HG03565 (cell line): ENCODE results near the gene CLK2.
"Not testable (repeated sequence)": the region's sequence is repeated elsewhere in the genome, so short reads cannot be mapped to it uniquely, and the experiment has no call there.

Source experiments
- ATAC-seq: cut with Tn5 transposase; IDR thresholded peaks from one replicate; pipeline ENCODE4 v1.9.1; 2021; ENCODE audit warnings: mild to moderate bottlenecking, moderate library complexity; ENCODE audit not compliant: unreplicated experiment

The CLK2 gene

DNA sequence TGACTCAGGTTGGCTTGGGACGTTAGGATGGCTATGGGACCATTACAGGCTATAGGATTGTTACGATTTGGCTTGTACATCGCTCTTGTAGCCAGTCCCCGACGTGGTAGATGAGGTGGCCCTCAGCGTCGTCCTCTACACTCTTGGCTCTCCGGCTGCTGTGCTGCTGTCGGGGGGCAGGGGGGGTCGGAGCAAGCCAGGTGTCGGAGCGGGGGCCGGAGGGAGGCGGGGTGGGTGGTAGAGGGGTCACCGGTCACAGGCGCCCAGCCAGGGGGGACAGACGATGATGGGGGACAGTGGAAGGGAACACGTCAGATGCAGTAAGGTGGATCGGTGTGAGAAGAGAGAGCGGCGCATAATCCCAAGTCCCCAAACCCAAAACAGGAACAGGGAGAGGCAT lies 4.7 kb downstream of the CLK2 start:
- ATAC-seq, result no peak

DNA sequence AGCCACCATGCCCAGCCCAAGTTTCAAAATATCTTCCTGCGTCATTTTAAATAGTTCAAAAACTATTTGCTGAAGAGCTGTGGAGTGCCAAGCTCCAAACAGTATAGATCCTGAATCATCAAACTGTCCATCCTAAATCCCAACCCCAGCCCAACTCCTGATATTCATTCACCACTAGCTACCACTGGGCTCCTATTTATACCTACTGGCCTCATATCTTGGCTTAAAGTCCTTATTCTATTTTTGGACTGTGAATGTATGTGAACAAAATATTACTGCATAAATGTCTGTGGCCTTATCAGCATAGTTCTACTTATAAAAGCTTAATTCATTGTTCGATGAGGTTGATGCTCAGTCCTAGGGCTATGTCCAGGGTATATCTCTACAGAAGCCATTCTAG lies 5.9 kb downstream of the CLK2 start:
- no peak for ATAC-seq

- ATAC-seq, result no peak
Measured at GRCh38 chr1:155266553-155266952, 6.8 kb downstream of the CLK2 start.

- no peak for ATAC-seq
Measured at GRCh38 chr1:155263067-155263466, 10.2 kb downstream of the CLK2 start.

DNA sequence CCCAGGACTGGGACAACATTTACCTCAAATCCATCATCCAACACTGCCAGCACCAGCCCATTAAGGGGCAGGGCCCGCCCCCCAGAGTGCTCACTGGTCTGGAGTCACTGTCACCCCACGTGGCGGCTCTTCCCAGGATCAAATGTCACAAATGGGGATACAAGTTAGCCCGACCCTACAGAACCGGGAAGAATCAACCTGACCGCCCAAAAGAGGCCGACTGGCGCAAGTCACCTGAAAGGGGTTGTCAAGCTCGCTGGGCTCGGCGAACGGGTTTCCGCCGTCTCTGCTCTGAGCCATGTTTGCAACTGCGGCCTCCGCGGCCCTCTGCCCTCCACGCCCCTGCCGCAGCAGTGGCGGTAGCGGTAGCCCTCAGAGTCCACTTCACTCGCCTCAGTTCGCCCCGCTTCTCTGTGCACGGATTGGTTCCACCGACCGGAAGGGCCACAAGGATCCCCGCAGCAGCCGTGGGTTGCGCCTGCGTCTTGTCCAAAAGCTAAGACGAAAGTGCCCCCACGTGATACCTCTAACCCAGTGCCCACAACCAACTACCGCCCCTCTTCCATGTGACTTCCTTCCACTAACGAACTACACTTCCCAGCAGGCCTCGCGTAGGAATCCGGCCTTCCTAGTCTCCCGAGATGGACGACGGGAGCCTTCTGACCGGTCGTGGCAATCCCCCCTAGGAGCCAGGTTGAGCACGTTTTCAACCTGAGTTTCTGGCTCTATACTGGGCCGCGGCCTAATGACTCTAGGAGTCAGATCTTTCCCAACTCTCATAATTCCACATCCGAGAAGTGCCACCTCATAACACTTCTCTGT lies 11.2 kb downstream of the CLK2 start, which contains the start of gene SCAMP3:
SCAMP3 (minus strand) TSS at position 509 of the 822 bp plus-strand sequence; CDS start at position 300, 209 bp downstream.
- peak; percentile 78 for ATAC-seq

- no peak for ATAC-seq
Measured at GRCh38 chr1:155261493-155261851, 11.8 kb downstream of the CLK2 start.

DNA sequence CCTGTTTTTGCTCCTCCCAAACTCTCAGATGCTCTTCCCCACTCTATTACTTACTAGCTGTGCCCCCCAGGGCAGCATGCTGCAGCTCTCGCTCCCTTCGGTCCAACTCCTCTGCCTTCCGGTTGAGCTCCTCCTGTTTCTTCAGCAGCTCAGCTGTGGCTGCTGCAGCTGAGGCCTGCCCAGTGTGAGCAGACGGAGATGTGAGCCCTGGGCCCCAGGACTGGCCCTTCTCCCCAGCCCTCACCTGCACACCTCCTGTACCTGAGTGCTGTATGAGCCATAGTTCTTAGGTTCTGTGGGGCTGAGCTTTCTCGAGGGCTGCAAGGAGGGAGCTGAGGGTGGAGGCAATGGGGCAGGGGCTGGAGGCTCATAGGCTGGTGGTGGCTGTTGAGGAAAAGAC lies 13.0 kb downstream of the CLK2 start:
- ATAC-seq, result no peak

DNA sequence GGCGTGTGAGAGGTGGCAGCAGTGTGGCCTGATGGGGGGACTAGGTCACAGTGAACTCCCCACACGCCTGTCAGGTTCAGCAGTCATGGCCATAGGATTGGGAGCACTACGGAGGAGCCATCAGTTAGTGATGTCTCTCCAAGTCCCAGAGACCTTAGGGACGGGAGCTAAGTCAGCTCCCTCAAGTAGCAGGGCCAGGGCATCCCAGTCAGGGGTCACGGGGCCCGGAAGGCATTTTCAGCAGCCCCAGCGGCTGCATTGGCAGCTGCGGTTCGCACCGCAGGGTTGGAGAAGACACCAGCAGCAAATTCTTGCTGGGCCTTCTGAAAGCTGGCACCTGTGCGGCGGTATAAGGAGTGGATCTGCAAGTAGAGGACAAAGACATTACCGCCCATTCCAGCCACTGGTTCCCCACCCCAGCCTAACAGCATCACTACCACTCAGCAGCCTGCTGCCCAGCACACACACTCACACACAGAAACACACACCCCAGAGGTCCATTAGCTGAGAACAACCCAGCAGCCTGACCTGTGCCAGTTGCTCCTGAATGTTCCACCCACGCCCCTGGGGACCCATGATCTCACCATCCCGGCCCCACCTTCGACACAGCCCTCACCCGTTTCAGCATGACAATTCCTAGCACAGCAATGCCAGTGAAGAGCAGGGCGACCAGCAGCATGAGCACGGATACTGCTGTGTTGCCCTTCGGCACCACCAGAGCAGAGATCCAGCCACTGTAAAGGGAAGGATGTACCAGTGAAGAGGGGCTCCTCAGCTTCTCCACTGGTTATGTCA lies 17.0 kb downstream of the CLK2 start:
- ATAC-seq, result no peak

DNA sequence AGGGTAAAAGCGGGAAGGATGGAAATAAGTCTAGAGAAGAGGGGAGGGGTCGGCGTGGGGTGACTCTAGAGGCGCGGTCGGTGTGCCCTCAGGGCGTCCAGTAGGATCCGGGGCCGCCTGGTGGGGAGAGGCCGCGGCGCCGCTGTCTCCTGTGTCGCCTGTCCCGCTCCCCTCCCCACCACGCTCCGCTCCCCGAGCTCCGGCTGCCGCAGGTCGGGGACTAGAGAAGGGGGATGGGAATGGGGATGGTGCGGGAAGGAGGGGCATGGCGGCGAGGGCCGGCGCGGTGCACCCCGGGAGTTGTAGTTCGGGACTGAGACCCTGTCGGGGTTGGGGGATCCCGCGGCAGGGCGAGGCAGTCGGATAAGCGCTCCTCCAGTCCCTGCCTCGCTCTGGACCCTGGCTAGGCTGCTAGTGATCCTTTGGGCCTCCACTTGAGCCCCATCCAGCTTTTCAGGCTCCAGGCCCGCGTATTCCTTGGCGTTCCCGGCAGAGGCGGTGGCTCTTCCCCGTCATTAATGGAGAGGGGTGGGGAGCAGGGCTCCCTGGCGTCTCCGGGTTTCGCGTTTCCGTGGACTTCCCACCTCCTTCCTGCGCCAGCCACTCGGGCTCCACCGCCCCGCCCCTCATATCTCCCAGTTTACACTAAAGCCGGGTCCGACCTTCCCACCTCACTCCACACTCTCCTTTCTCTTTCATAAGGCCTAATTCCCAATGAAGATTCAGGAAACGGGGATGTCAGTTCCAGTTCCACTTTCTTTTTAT lies 17.9 kb downstream of the CLK2 start, which contains the start of gene ENTREP3:
ENTREP3 (minus strand) TSS at position 241 of the 765 bp plus-strand sequence. CDS start 606 bp downstream, outside the sequence.
- no peak for ATAC-seq

- no peak for ATAC-seq
Measured at GRCh38 chr1:155254714-155255242, 18.5 kb downstream of the CLK2 start.

DNA sequence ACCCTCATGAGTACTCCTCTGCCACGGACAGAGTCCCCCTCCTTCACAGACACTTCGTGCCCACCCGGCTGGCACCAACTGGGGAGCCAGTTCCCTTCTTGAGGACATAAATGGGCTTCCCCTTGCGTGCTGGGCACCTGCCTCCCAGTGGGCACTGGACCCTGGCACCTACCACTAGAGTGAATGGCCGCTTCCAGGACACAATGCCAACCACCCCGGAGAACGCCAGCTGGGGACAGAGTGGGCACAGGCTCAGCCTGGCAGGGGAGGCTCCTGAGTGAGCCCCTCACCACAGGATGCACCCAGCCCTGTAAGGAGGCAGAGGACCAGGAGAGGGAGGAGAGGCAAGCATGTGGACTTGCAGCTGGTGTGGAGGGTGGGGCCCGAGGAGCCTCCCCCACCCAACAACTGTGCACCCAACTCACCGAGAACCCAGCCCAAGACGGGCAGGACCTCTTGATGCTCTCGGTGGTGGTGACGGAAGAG lies 19.0 kb downstream of the CLK2 start:
- ATAC-seq, result no peak

GRCh38 chr1:155253797-155254196 lies 19.5 kb downstream of the CLK2 start:
- no peak for ATAC-seq

GRCh38 chr1:155253208-155253607 lies 20.1 kb downstream of the CLK2 start:
- ATAC-seq, result no peak

DNA sequence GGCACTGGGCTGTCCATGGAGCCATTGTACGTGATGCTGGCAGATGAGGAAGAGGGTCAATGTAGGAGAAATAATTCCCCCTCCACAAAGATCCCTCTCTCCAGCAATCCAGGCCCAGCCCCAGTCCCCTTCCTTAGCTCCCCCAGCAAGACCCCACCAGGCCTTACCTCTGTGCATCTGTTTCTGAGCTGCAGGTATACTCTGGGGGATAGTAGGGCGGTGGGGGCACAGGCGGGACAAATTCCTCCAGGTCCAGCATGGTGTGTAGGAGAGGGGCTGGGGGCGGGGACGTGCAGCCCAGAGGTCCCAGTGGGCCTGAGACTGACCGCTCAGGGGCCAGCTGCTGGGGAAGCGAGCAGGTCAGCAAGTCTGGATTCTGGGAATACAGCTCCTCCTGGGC lies 21.7 kb downstream of the CLK2 start:
- no peak for ATAC-seq

GRCh38 chr1:155250633-155251449 lies 22.5 kb downstream of the CLK2 start:
- ATAC-seq, result peak; percentile 71

DNA sequence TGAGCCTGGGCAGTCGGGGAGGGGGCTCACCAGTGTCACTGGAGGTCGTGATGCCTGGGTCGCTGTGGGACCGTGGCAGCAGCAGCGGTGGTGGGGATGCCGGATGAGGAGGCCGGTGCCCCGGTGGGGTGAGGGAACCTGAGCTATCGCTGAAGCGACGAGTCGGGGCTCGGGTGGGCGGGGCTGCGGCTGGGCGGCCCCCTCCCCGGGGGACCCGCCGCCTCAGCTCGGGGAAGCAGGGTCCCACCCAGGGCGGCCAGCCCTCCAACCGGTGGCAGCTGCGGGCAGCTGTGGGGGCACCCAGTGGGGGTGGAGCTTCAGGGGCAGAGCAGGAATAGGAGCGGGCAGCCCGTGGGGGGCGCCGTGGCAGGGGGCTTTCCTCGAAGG lies 23.1 kb downstream of the CLK2 start:
- peak; percentile 22 for ATAC-seq

GRCh38 chr1:155247667-155248553 lies 25.4 kb downstream of the CLK2 start:
- no peak for ATAC-seq

DNA sequence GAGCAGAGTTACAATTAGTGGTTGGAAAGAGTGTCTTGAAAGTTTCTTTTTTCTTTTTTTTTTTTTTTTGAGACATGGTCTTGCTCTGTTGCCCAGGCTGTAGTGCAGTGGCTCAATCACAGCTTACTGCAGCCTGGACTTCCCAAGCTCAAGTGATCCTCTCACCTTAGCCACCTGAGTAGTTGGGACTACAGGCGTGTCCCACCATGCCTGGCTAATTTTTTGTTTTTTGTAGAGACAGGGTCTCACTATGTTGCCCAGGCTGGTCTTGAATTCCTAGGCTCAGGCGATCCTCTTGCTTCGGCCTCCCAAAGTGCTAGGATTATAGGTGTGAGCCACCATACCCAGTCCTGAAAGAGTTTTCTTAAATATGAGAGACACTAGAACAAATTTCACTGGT lies 26.5 kb downstream of the CLK2 start:
- ATAC-seq, result not testable (repeated sequence)

- ATAC-seq, result no peak
Measured at GRCh38 chr1:155245163-155245524, 28.2 kb downstream of the CLK2 start.
